Loucy (cell line): ENCODE results near the gene ST6GALNAC4.

Experiments
- CTCF ChIP-seq: fragments of 200-600 bp; sonication (generic); conservative IDR thresholded peaks from 2 replicates; pipeline ENCODE4 v1.5.1; 2014; ENCODE audit warnings: mild to moderate bottlenecking, antibody characterized with exemption, low read length
- EZH2phosphoT487 ChIP-seq: fragments of 200-600 bp; IDR thresholded peaks from 2 replicates; pipeline ENCODE4 v1.6.1; 2018; ENCODE audit warnings: antibody characterized with exemption, mild to moderate bottlenecking, moderate library complexity, borderline replicate concordance

- no peak for TF ChIP-seq CTCF
- TF ChIP-seq EZH2phosphoT487 = no peak
Observed at GRCh38 chr9:127912882-127913281, 4.0 kb downstream of the ST6GALNAC4 start.
